Urothelium cell line (cell line): ENCODE measurements around the gene SLC6A19.
"Not testable (repeated sequence)": the region's sequence is repeated elsewhere in the genome, so short reads cannot be mapped to it uniquely, and the experiment has no call there.

Source experiments
- DNase-seq: peaks from one replicate; pipeline ENCODE4 v3.0.0; 2011; ENCODE audit warnings: low spot score, mixed read lengths
- FAIRE-seq: peaks from 2 replicates; lab custom pipeline; 2011; peaks lifted over from hg19 to GRCh38; lab: Jason Lieb, UNC

The SLC6A19 gene

GRCh38 chr5:1255081-1255561 is 53.7 kb downstream of the SLC6A19 start:
- no peak for DNase-seq

GRCh38 chr5:1256776-1257175 is 55.4 kb downstream of the SLC6A19 start:
- DNase-seq: no peak
- no peak for FAIRE-seq

More at GRCh38 chr5:1255081-1255561, 53.7 kb downstream of the SLC6A19 start:
- no peak for FAIRE-seq

GRCh38 chr5:1257363-1257762 is 56.0 kb downstream of the SLC6A19 start:
- FAIRE-seq: no peak

GRCh38 chr5:1257841-1258240 is 56.4 kb downstream of the SLC6A19 start:
- DNase-seq (no peak), FAIRE-seq (no peak)

More at GRCh38 chr5:1257363-1257762, 56.0 kb downstream of the SLC6A19 start:
- no peak for DNase-seq

GRCh38 chr5:1259806-1260480 is 58.5 kb downstream of the SLC6A19 start:
- DNase-seq (no peak), FAIRE-seq (peak; percentile 92)

GRCh38 chr5:1261643-1262042 is 60.2 kb downstream of the SLC6A19 start:
- DNase-seq (no peak), FAIRE-seq (no peak)

GRCh38 chr5:1262381-1262780 is 61.0 kb downstream of the SLC6A19 start:
- DNase-seq (no peak), FAIRE-seq (no peak)

- no peak for FAIRE-seq
- no peak for DNase-seq
These were observed 62.8 kb downstream of the SLC6A19 start for GRCh38 chr5:1264211-1264610.

GRCh38 chr5:1265026-1265425 is 63.6 kb downstream of the SLC6A19 start:
- FAIRE-seq (no peak), DNase-seq (no peak)

- no peak for FAIRE-seq
These were observed 64.4 kb downstream of the SLC6A19 start for GRCh38 chr5:1265461-1266455.

GRCh38 chr5:1266791-1267190 is 65.4 kb downstream of the SLC6A19 start:
- DNase-seq: no peak
- FAIRE-seq: no peak

More at GRCh38 chr5:1265461-1266455, 64.4 kb downstream of the SLC6A19 start:
- no peak for DNase-seq

GRCh38 chr5:1267464-1267863 is 66.1 kb downstream of the SLC6A19 start:
- not testable (repeated sequence) for FAIRE-seq, DNase-seq

GRCh38 chr5:1268056-1268455 is 66.7 kb downstream of the SLC6A19 start:
- FAIRE-seq (peak; percentile 37), DNase-seq (no peak)

- peak; percentile 60 for DNase-seq
- peak; percentile 44 for FAIRE-seq
These were observed 67.3 kb downstream of the SLC6A19 start for GRCh38 chr5:1268666-1269065.

- FAIRE-seq: no peak
- no peak for DNase-seq
These were observed 69.0 kb downstream of the SLC6A19 start for GRCh38 chr5:1270426-1270825.

- FAIRE-seq (no peak), DNase-seq (no peak)
These were observed 69.8 kb downstream of the SLC6A19 start for GRCh38 chr5:1270933-1271914.

GRCh38 chr5:1272201-1272600 is 70.8 kb downstream of the SLC6A19 start:
- no peak for DNase-seq

GRCh38 chr5:1273745-1274144 is 72.3 kb downstream of the SLC6A19 start:
- FAIRE-seq (no peak), DNase-seq (no peak)

More at GRCh38 chr5:1272201-1272600, 70.8 kb downstream of the SLC6A19 start:
- FAIRE-seq: no peak

GRCh38 chr5:1274471-1274870 is 73.1 kb downstream of the SLC6A19 start:
- FAIRE-seq: no peak

More at GRCh38 chr5:1274471-1274870, 73.1 kb downstream of the SLC6A19 start:
- DNase-seq: no peak
